Measurements from ENCODE around the gene DCDC1.

- TF ChIP-seq CTCF (IDR thresholded peaks at IDR 0.05) (no peak), POLR2A (IDR thresholded peaks at IDR 0.05) (no peak)
These were observed 255.1 kb downstream of the DCDC1 start for GRCh38 chr11:31114442-31114841.

All from adrenal gland (tissue), 5 donors.